SKM-1 (cell line): ENCODE data around the gene CAMTA1.
"Not testable (repeated sequence)": the region's sequence is repeated elsewhere in the genome, so short reads cannot be mapped to it uniquely, and the experiment has no call there.

Experiments
- DNase-seq: peaks from one replicate; lab custom pipeline; 2025; ENCODE audit not compliant: unreplicated experiment; lab: John Stamatoyannopoulos, UW

The CAMTA1 gene

DNA sequence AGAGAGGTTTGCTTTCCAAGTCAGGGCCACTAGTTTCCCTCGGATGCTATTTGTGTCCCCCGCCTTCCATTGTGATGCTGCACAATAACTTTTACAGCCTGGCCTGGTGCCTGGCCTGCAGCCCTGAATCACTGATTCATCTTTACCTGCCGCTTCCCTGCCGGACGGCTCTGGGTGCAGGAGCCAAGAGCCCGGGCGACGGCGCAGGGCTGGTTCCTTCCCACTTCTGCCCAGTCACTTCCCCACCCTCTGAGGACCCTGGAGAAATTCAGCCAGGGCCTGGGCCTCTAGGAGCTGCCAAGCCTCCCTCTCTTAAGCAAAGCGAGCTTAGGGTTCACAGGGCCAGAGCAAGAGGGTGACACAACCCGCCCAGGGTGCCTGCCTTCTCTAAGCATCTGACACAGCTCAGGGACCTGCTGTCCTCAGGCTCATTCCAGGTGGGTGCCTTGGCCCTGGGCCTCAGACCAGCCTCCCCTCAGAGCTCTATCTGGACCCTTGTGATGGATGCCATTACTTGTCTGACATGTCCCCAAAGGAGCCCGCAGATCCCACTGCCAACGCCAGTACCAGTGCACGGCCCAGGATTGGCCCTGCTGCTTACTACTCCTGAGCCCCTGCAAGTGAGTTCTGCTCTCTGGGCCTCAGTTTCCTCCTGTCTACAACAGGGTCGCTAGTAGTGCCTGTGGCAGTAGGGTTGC is 604.8 kb downstream of the CAMTA1 start:
- DNase-seq, result no peak

DNA sequence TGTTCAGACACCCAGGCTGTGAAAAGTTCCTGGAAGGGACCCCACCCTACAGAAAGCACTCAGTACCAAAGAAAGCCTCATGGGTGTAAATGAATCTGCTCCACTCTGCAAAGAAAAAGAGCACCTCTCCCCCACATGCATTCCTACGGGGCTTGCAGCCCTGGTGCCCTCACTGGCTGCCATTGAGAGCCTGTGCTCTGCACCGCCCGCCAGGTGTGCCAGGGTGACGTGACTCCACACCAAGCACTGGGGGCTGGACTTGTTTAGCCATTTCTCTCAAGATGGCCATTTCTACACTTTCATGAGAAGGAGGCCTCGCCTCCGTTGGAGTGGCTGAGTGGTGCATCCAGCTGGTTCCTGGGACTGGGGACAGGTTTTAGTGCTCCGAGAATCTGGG is 605.3 kb downstream of the CAMTA1 start:
- DNase-seq, result no peak

DNA sequence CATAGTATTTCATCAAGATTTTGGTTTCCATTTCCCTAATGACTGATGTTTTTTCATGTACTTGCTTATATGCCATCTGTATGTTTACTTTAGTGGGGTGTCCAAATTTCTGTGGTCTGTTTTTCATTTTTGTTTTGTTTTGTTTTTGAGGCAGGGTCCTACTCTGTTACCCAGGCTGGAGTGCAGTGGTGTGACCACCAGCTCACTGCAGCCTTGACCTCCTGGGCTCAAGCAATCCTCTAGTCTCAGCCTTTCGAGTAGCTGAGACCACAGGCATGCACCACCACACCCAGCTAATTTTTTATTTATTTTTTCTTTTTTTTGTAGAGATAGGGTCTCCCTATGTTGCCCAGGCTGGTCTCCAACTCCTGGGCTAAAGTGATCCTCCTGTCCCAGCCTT is 607.9 kb downstream of the CAMTA1 start:
- no peak for DNase-seq

DNA sequence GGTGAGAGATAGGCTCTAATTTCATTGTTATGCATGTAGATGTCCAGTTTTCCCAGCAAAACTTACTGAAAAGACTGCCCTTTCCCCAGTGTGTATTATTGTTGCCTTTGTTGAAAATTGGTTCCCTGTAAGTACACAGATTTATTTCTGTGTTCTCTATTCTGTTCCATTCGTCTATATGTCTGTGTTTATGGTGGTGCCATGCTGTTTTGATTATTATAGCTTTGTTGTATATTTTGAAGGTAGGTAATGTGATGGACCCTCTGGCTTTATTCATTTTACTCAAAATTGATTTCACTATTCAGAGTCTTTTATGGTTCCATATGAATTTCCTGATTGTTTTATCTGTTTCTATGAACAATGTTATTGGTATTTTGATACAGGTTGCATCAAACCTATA is 610.0 kb downstream of the CAMTA1 start:
- DNase-seq, result no peak

DNA sequence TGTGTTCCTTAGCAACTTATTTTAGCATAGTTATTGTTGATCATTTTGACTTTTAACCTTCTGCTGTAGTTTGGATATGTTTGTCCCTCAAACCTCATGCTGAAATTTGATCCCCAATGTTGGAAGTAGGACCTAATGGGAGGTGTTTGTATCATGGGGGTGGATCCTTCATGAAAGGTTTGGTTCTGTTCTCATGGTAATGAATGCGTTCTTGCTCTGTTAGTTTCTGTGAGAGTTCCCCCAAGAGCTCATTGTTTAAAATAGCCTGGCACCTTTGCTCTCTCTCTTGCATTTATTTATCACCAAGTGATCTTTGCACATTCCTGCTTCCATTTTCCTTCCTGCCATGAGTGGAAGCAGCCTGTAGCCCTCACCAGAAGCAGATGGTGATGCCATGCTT is 613.7 kb downstream of the CAMTA1 start:
- DNase-seq, result no peak

DNA sequence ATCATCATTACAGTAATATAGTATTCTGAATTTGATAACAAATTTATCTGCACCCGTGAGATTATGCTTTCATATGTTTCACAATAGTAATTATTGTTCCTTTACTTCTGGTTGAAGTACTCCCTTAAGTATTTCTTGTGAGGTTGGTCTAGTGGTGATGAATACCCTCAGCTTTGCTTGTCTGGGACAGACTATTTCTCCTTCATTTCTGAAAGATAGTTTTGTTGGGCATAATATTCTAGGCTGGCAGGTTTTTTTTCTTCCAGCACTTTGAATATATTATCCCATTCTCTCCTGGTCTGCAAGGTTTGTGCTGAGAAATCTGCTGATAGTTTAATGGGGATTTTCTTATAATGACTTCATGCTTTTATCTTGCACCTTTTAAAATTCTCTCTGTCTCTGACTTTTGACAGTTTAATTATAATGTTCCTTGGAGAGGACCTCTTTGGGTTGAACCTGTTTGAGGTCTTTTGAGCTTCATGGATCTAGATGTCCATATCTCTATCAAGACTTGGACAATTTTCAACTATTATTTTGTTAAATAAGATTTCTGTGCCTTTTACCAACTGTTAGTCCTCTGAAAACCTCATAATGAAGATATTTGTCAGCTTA is 614.4 kb downstream of the CAMTA1 start:
- DNase-seq, result no peak

DNA sequence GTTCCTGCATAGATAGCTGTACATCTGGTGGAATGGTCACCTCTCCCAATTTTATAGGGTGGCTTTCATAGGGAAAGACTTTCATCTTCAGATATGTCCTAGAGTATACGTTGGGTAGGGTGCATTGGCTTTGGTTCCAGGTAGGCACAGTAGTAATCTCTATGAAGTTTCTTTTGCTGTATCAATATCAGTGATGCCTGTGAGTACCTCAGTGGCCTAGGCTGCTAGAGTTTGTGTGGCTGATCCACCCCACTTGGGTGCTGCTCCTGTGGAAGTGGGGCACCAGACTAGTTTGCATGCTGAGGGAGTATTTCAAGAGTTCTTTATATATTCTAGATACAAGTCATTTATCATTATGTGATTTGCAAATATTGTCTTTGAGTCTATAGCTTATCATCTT is 615.3 kb downstream of the CAMTA1 start:
- DNase-seq, result no peak

DNA sequence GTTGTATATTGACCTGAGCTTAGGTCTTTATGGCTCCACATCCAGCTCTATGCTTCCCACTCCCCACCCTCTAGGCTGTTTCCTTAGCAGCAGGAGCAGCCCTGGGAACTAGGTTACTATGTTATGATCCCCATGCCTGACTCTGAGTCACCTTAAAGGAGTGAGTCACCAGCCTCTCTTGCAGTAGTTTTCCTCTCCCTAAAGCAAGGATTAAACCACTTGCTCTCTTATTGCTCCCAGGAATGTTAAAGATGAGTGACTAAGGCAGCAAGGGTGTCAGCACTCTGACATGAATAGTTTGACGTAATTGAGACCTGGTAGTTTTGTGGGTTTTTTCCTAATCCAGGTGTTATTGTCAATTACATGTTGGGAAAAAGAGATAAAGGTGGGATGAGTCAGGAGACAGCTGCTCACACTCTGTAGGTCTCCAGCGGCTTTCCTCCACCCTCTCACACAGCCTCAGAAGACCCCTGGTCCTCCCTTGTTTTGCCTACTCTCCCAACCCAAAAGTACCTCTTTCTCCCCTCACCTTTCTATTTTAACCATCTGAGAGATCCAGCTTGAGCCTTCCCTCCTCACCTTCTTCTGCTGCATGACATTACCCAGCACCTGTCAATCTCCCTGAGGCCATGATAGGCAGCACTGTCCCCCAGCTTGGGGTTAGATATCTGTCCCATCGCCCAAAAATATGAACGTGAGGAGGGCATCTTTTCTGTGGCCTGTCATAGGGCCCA is 616.7 kb downstream of the CAMTA1 start:
- DNase-seq, result no peak

DNA sequence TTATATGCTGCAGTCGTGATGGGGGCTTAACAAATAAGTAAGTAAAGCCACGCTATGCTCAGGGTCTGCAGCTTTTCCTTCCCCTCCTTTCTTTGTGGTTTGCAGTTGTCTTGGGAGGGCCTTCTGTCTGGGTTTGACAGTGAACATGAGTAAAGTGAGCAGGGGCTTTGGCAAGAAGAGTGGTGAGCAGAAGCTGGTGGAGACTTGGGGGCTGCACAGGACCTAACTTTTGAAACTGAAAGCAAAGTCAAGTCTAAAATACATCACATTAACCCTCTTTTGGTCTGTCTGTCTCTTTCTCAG is 617.2 kb downstream of the CAMTA1 start:
- DNase-seq, result no peak

DNA sequence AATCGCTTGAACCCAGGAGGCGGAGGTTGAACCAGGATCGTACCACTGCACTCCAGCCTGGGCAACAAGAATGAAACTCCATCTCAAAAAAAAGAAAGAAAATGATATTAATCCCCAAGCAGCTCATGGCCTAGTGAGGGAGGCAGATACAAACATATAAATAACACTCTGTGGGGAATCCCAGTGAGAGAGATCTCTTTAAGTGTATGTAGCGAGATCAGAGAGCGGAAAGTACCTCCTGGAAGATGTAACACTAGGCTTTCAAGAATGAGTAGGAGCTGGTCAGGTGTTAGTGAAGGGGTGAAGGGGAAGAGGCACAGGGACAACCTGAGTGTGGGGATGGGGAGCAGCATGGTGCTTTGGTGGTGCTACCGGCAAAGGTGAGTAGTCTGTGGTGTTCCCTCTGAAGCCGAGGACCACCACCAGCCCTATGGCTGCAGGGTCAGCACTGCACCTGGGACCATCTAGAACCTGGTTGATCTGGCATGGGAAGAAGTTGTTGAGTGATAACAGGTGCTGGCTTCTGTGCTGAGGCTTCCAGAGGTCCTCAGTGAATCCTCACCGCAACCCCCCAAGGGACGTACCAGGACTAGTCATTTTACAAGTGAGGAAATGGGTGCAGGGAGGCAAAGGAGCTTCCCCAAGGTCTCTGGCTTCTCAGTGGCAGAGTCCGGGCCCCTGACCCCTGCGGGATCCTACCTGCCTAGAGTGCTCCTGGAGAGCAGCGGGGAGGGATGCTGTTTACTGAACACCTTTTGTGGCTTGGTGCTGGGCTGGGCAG is 618.2 kb downstream of the CAMTA1 start:
- no peak for DNase-seq

DNA sequence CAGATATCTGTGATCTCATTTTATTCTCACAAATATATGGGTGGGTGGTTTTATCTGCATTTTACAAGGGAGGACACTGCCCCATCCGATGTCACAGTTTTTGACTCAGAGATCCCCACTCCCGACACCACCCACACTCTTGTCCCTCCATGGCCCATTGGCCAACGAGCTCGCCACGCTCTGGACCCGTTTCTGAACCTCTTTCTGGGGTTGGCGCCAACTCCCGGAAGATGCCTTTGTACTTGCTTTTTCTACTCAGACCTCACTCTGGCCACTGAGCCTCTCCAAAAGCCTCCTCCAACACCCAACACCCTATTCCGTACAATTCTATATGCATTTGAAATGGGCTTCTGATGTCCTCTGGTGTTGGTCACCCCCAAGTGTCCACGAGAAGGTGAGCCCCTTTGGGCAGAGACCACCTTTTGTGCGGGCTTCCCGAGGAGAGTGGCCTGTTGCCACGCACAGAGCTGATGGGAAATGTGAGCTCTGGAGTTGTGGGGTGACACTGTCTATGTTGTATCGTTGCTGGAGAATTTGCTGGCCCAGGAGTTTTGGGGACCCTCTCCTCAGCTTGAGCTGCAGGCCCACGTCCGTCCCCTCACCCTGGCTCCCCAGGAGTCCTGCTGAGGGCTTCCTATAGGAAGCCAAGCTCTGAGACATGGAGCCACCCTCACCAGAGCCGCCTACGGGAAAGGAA is 618.9 kb downstream of the CAMTA1 start:
- DNase-seq, result no peak

DNA sequence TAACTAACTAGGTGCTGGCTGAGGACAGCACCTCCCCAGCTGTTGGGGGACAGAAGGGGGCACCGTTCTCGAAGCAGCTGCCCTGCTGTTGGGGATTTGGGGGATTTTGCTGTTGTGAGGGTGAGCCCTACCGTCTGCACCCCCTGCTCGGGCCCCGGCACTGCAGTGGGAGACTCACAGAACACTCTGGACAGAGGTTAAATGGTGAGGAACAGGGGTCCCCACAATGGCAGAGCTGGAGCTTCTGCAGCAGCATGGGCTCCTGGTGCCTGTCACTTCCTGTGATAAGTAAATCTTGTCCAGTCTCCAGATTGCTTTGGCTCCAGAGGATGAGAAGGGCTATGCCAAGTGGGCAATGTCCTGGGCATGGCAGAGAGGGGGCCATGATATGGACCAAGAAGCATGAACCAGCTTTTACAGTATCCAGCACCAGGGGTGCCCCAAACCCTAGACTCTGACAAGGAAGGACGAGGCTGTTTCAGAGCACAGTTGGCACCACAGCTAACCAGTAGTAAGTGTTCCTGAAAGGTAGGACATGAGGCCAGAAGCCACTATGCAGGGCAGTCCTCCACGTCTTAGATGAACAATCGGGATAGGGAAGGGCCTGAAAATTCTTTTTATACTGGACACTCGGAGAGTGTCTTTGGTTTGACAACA is 620.7 kb downstream of the CAMTA1 start:
- no peak for DNase-seq

DNA sequence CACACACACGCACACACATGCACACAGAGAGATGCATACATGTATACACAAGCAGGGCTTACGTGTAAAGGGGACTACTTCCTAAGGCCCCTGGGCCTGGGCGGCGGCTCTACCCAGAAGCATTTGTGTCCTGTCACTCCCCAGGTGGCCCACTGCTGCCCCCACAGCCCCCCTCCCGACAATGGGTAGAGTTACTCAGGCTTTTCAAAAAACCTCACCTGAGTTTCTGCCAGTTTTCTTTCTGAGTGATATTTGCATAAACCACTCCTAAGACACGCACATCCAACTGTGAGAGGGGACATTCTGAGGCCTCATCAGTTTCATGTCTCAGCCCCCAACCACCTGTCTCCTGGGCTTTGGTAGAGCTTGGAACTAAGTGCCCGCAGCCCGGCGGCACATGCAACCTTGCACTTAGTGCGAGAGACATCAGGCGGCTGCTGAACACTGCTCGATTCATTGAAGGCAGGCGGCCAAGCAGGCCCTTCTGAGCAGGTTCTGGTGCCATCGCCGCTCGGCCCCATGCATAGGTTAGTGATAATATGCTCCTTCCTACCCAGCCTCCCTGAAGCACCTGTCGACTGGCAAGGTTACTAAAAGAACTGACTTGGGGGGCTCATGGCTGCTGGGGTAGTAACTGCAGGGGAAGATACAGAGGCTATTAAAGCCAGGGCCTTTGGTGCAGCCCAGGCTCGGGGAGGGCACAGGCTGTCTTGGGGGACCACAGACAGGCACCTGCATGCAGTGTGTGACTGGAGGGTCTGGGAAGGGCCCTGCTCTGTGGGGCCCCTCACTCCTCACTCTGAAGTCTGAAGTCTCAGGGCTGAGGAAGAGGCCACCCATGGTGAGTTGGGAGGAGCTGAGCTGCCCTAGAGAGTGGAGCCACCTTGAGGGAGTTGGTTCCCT is 621.6 kb downstream of the CAMTA1 start:
- no peak for DNase-seq

DNA sequence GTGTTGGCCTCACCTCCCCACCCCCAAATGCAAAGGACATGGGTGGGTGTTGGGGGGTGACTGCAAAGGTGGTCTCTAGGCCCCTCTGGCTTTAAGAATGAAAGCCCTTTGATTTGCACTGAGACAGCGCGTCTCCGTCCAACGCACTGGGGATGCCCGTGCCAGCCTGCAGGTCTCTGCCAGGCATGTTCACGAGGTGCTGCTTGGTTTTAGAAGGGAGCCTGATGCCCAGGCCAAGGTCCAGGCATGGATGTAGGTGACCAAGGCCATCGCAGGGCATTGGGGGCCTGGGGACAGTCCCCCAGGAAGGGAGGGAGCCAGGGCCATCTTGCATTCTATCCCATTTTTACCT is 622.3 kb downstream of the CAMTA1 start:
- no peak for DNase-seq

DNA sequence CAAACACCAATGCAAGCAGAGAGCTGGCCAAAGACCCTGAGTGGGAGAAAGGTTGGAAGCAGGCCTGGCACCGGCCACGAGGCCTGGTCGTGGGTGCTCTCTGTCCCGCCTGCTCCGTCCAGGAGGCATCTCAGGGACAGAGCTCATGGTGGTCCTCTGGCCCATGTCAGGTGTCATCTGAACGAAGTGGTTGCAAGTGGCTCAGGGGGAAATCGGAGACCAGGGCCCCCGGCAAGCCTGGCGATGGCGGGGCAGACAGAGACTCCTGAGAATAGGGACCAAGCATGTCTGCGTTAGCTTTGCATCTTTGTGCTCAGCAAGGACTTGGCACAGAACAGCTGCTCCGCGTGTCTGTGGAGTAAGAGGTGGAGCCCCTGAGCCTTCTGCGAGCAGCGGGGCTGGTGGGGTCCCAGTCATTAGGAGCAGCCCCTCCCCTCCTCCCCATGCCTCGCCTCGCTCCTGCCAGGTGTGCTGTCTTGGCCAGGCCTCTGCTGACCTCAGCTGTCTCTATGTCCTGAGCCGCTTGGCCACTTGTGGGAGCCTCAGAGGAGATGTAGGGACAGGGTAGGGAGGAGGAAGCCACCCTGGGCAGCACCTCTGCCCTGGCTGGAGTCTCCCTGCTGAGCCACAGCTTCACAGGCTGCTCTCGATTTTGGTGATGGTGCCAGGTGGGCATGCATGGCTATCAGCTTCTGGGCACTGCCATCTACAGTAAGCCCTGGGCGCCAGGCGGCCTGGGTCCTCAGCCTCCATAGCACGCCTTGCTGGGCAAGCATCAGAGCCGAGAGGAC is 622.9 kb downstream of the CAMTA1 start:
- DNase-seq, result no peak

DNA sequence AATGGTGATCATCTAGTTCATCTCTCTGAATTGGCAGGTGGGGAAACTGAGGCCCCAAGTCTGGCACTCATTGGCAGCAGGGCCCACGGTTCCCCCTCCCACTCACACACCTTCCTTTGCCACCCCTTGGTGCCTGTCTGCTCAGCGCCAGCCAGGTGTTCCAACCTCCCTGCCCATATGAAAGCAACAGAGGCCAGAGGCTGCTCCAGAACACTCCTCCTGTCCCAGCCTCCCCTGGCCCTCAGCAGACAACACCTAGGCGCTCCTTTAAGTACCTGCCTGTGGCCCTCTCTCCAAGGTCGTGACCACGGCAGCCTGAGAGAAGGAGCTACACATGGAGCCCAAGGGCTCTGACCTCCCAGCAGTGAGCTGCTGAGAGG is 623.5 kb downstream of the CAMTA1 start:
- no peak for DNase-seq

DNA sequence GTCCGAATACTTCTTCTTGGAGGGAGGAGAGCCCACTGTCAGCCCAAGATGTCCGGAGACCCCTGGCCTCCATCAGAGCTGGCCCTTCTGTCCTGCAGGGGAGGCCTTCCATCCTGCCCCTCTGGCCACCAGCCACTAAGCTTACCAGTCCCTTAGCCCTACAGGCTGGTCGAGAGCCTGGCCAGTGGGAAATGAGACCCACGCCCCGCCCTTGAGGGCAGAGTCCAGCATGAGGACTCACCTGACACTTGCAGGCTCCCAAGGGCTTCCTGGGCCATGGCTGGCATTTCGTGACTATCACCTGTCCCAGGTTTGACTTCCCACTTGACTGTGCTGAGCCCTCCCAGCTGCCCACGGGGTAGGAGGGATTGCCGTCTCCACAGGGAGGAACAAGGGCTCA is 624.0 kb downstream of the CAMTA1 start:
- DNase-seq, result no peak

DNA sequence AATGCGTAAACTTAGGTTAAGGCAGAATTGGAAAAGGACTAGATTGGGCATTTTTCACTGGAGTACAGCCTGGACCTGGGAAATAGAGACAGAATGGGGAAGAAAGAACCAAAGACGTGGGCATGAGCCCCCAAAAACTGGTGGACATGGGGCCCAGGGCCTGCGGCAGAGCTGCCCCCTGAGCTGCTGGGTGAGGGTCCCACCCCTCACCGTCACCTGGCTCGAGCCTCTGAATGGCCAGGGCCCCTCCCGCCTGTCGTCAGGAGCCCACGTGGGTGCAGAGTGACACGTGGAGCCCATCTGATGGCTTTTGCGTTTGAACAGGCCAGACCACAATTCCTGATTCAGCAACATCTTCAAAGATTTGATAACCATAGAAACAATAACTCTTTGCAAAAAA is 624.9 kb downstream of the CAMTA1 start:
- DNase-seq, result no peak

DNA sequence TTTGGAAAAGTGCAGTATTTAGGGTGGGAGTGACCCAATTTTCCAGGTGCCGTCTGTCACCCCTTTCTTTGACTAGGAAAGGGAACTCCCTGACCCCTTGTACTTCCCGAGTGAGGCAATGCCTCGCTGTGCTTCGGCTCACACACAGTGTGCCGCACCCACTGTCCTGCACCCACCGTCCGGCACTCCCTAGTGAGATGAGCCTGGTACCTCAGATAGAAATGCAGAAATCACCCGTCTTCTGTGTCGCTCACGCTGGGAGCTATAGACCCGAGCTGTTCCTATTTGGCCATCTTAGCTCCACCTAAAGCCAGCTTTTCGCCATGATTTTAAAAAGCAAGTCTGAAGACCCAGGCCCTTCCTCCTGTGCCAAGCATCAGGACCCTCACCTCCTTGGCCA is 632.4 kb downstream of the CAMTA1 start:
- not testable (repeated sequence) for DNase-seq
